ENCODE results near the gene WHRN. TPM values are rescaled to one million over a fixed set of nuclear protein-coding genes. Genes with fewer than 3 reads are reported as not detected.
A peak's percentile ranks its signal among the peaks of the same experiment; 100 is the strongest.

The WHRN gene
- total RNA-seq, 5 donors from 2014 or later (not counting 1 experiment from before 2014, with no cell fraction given) = 11.4 to 46.0 (median 13.0) TPM

DNA sequence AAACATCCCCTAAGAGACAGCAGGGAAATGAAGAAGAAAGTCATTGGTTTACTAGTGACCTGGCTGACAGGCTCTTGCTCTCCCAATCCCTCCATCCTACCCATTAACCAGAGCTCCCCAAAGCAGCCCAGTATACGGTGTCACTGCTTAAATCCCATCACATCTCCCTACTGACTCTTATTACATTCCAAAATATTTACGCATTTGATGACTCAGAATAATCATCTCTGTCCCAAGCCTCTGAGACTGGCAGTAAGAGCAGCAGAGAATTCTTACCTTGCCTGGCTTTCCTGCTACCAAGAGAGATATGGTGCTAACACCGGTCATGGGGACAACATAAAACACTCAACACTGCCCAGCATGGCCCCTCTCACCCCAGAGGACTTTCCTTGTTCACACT, 20.2 kb upstream of the WHRN start:
- POLR2A ChIA-PET = no interaction called here
- Mint-ChIP-seq H3K4me1 (no peaks in the 10 kb centered on the region), H3K27me3 (peaks cover 19 to 27% of the 10 kb centered on the region in 2 donors), H3K9me3 (no peaks in the 10 kb centered on the region), H3K27ac (no peak overlapping the region), H3K36me3 (no peaks in the 10 kb centered on the region), H3K4me3 (no peak overlapping the region)
- no peaks in the 10 kb centered on the region for H3K4me1 ChIP-seq (ENCODE audit: control insufficient read depth in 1 of 2, extremely low read depth in 1 of 2, insufficient read depth in 2 of 2, low read length in 2 of 2)
- H3K36me3 ChIP-seq (ENCODE audit: control insufficient read depth in 2 of 2, extremely low read depth in 1 of 2, insufficient read depth in 1 of 2, low read length in 1 of 2) = no peaks in the 10 kb centered on the region
- H3K4me3 ChIP-seq (ENCODE audit: control insufficient read depth in 1 of 2, extremely low read depth in 1 of 2, low read length in 1 of 2) = no peak overlapping the region
- no peaks in the 10 kb centered on the region for H3K9me3 ChIP-seq
- CTCF ChIA-PET = no interaction called here
- no peak overlapping the region for H3K27ac ChIP-seq (ENCODE audit: low read length)
- H3K27me3 ChIP-seq (replicated peaks in 1 of 2; ENCODE audit: control insufficient read depth in 2 of 2, extremely low read depth in 1 of 2, insufficient read depth in 2 of 2, low read length in 1 of 2) = peaks cover 0 to 15% of the 10 kb centered on the region in 2 experiments
- no peak for ATAC-seq (replicated peaks in 1 of 4)
- 76% methylated on average over 3 of the region's 3 CpGs for WGBS (ENCODE audit: insufficient coverage)
- DNase-seq = no peak

DNA sequence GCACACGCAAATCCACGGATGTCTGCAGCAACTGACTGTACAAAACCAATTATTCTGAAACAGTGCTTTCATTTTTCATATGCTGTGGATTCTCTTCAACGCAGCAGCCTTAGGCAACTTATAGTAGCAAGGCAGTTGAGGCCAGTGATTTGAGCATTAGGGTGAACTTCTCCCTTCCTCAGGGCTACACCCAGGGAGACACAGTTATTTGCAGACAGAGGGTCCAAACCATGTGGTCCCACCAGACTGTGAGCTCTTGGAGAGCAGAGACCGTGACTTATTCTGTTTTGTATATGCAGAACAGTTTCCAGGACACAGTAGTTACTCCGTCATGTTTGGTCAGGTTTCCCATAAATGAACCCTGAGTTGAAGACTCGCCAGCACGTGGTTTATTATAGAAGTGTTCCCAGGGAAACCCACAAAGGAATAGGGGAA, 19.0 kb upstream of the WHRN start:
- ChIA-PET POLR2A (no interaction called here), CTCF (no interaction called here)
- no peaks in the 10 kb centered on the region for H3K9me3 Mint-ChIP-seq
- H3K4me3 Mint-ChIP-seq = no peak overlapping the region
- H3K9me3 ChIP-seq = no peaks in the 10 kb centered on the region
- no peak overlapping the region for H3K27ac Mint-ChIP-seq
- no peak for ATAC-seq (replicated peaks in 1 of 4)
- no peaks in the 10 kb centered on the region for H3K36me3 ChIP-seq (ENCODE audit: control insufficient read depth in 2 of 2, extremely low read depth in 1 of 2, insufficient read depth in 1 of 2, low read length in 1 of 2)
- H3K27me3 Mint-ChIP-seq = peaks cover 19 to 27% of the 10 kb centered on the region in 2 donors
- peaks cover 0 to 15% of the 10 kb centered on the region in 2 experiments for H3K27me3 ChIP-seq (replicated peaks in 1 of 2; ENCODE audit: control insufficient read depth in 2 of 2, extremely low read depth in 1 of 2, insufficient read depth in 2 of 2, low read length in 1 of 2)
- DNase-seq = no peak
- H3K4me3 ChIP-seq (ENCODE audit: control insufficient read depth in 1 of 2, extremely low read depth in 1 of 2, low read length in 1 of 2) = no peak overlapping the region
- H3K27ac ChIP-seq (ENCODE audit: low read length) = no peak overlapping the region
- WGBS (ENCODE audit: insufficient coverage) = 70% methylated on average over 4 of the region's 7 CpGs
- H3K36me3 Mint-ChIP-seq = no peaks in the 10 kb centered on the region
- no peaks in the 10 kb centered on the region for H3K4me1 Mint-ChIP-seq
- no peaks in the 10 kb centered on the region for H3K4me1 ChIP-seq (ENCODE audit: control insufficient read depth in 1 of 2, extremely low read depth in 1 of 2, insufficient read depth in 2 of 2, low read length in 2 of 2)

DNA sequence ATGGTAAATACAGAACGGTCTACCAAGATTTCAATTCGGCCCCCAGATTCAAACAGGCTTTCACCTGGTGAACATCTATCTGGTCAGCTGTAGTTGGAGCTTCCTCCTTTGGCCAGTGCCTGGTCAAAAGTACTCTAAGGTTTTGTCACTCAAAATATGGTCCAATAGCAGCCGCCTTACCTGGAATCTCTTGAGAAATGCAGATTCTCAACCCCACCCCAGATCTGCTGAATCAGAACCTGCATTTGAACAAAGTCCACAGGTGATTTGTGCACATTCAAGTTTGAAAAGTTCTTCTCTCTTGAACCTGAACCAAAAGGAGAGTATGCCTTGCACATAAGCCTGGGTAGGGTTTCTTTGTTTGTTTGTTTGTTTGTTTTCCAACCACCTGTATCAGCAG, 17.6 kb upstream of the WHRN start:
- ChIA-PET CTCF (no interaction called here), POLR2A (no interaction called here)
- H3K27me3 Mint-ChIP-seq = peaks cover 14 to 22% of the 10 kb centered on the region in 2 donors

DNA sequence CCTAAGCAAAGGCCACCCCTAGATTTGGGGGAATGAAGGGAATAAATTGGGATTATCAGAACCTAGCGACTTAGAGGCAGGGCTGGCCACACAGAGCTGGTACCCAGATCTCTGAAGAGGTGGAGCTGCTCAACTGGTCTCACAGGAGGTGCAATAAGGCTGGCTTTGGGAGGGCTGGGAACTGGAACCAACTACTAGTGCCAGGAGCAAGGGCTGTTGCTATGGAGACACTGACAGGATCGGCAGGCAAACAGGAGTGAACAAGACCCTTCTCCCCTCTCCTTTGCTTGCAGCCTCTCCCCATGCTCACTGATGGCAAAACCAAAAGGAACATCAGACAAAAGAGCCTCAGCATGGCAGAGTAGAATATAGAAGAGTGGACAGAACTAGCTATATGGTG, 17.0 kb upstream of the WHRN start:
- Mint-ChIP-seq H3K27ac (no peak overlapping the region), H3K4me3 (no peak overlapping the region), H3K27me3 (peaks cover 14 to 22% of the 10 kb centered on the region in 2 donors), H3K36me3 (no peaks in the 10 kb centered on the region), H3K9me3 (no peaks in the 10 kb centered on the region), H3K4me1 (peaks cover 0 to 8% (median 3%) of the 10 kb centered on the region in 3 donors)
- Histone ChIP-seq H3K27ac (ENCODE audit: low read length) (no peak overlapping the region), H3K27me3 (replicated peaks in 1 of 2; ENCODE audit: control insufficient read depth in 2 of 2, extremely low read depth in 1 of 2, insufficient read depth in 2 of 2, low read length in 1 of 2) (peaks cover 0 to 15% of the 10 kb centered on the region in 2 experiments), H3K9me3 (no peaks in the 10 kb centered on the region), H3K36me3 (ENCODE audit: control insufficient read depth in 2 of 2, extremely low read depth in 1 of 2, insufficient read depth in 1 of 2, low read length in 1 of 2) (no peaks in the 10 kb centered on the region), H3K4me3 (ENCODE audit: control insufficient read depth in 1 of 2, extremely low read depth in 1 of 2, low read length in 1 of 2) (no peak overlapping the region), H3K4me1 (ENCODE audit: control insufficient read depth in 1 of 2, extremely low read depth in 1 of 2, insufficient read depth in 2 of 2, low read length in 2 of 2) (peaks cover 0 to 3% of the 10 kb centered on the region in 2 experiments)
- CTCF ChIA-PET = no interaction called here
- ATAC-seq (replicated peaks in 1 of 4) (no peak), DNase-seq (no peak)
- 33% methylated on average over 1 of the region's 2 CpGs for WGBS (ENCODE audit: insufficient coverage)
- POLR2A ChIA-PET = no interaction called here

More for the DNA sequence above, 17.6 kb upstream of the WHRN start:
- H3K4me3 ChIP-seq (ENCODE audit: control insufficient read depth in 1 of 2, extremely low read depth in 1 of 2, low read length in 1 of 2) = no peak overlapping the region
- peaks cover 0 to 15% of the 10 kb centered on the region in 2 experiments for H3K27me3 ChIP-seq (replicated peaks in 1 of 2; ENCODE audit: control insufficient read depth in 2 of 2, extremely low read depth in 1 of 2, insufficient read depth in 2 of 2, low read length in 1 of 2)
- peaks cover 0 to 8% (median 3%) of the 10 kb centered on the region in 3 donors for H3K4me1 Mint-ChIP-seq
- DNase-seq (no peak), ATAC-seq (replicated peaks in 1 of 4) (no peak)
- H3K4me1 ChIP-seq (ENCODE audit: control insufficient read depth in 1 of 2, extremely low read depth in 1 of 2, insufficient read depth in 2 of 2, low read length in 2 of 2) = peaks cover 0 to 3% of the 10 kb centered on the region in 2 experiments
- no peaks in the 10 kb centered on the region for H3K36me3 ChIP-seq (ENCODE audit: control insufficient read depth in 2 of 2, extremely low read depth in 1 of 2, insufficient read depth in 1 of 2, low read length in 1 of 2)
- 92% methylated on average over 2 of the region's 3 CpGs for WGBS (ENCODE audit: insufficient coverage)
- H3K9me3 Mint-ChIP-seq = no peaks in the 10 kb centered on the region
- no peak overlapping the region for H3K4me3 Mint-ChIP-seq
- H3K27ac ChIP-seq (ENCODE audit: low read length) = no peak overlapping the region
- no peaks in the 10 kb centered on the region for H3K36me3 Mint-ChIP-seq
- no peaks in the 10 kb centered on the region for H3K9me3 ChIP-seq
- H3K27ac Mint-ChIP-seq = no peak overlapping the region

DNA sequence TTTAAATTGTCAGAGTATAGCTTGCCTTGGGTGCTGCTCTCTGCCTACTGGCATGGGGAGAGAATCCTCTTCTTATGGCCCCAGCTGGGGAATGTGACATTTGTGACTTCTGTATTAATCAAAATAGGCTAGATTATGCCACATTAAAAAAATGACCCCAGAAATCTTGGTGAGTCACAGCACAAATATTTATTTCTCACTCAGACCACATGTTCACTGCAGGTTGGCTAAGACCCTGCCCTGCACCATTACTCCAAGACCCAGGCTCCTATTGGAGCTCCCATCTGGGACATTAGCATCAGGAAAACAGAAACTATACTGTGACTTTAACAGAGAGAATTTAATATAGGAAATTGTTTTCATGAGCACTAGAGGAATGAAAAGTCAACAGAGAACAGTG, 16.6 kb upstream of the WHRN start:
- Histone ChIP-seq H3K4me3 (ENCODE audit: control insufficient read depth in 1 of 2, extremely low read depth in 1 of 2, low read length in 1 of 2) (no peak overlapping the region), H3K4me1 (ENCODE audit: control insufficient read depth in 1 of 2, extremely low read depth in 1 of 2, insufficient read depth in 2 of 2, low read length in 2 of 2) (peaks cover 0 to 3% of the 10 kb centered on the region in 2 experiments), H3K36me3 (ENCODE audit: control insufficient read depth in 2 of 2, extremely low read depth in 1 of 2, insufficient read depth in 1 of 2, low read length in 1 of 2) (no peaks in the 10 kb centered on the region), H3K9me3 (no peaks in the 10 kb centered on the region), H3K27me3 (replicated peaks in 1 of 2; ENCODE audit: control insufficient read depth in 2 of 2, extremely low read depth in 1 of 2, insufficient read depth in 2 of 2, low read length in 1 of 2) (peaks cover 0 to 15% of the 10 kb centered on the region in 2 experiments), H3K27ac (ENCODE audit: low read length) (no peak overlapping the region)
- ATAC-seq (replicated peaks in 1 of 4) (no peak), DNase-seq (no peak)
- Mint-ChIP-seq H3K4me3 (no peak overlapping the region), H3K27ac (no peak overlapping the region), H3K36me3 (no peaks in the 10 kb centered on the region), H3K9me3 (no peaks in the 10 kb centered on the region), H3K27me3 (peaks cover 14 to 22% of the 10 kb centered on the region in 2 donors), H3K4me1 (peaks cover 0 to 8% (median 3%) of the 10 kb centered on the region in 3 donors)
- ChIA-PET CTCF (no interaction called here), POLR2A (no interaction called here)

DNA sequence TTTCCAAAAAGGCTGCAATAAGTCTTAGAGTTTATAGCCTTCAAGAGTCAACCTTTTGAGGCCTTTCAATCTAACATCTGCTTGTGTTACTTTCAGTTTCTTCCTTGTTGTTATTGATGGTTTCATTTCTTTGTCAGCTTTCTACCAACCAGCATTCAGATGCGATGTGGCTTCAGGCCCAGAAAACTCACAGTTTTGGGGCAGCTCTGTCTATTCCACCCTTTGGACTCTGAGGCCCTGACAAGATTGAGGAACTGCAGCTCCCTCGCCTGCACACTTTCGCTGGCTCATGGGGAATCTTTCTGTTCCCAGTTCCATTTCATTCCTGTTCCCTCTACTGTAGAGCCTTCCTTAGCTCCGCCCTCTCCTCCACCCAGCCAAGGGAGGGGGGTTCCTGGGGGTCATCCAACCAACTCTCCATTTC, 13.3 kb upstream of the WHRN start:
- ChIA-PET CTCF (interaction anchor here in 1 of 2 donors (1.1 to 1.6 kb wide), 2 partner anchors 69 to 74 kb away, joined by 3 read pairs; partner anchors contain the start of gene ATP6V1G1), POLR2A (no interaction called here)
- Histone ChIP-seq H3K9me3 (no peaks in the 10 kb centered on the region), H3K4me1 (ENCODE audit: control insufficient read depth in 1 of 2, extremely low read depth in 1 of 2, insufficient read depth in 2 of 2, low read length in 2 of 2) (peaks cover 3% of the 10 kb centered on the region in 2 experiments), H3K27ac (ENCODE audit: low read length) (no peak overlapping the region), H3K27me3 (replicated peaks in 1 of 2; ENCODE audit: control insufficient read depth in 2 of 2, extremely low read depth in 1 of 2, insufficient read depth in 2 of 2, low read length in 1 of 2) (peaks cover 0 to 7% of the 10 kb centered on the region in 2 experiments), H3K36me3 (ENCODE audit: control insufficient read depth in 2 of 2, extremely low read depth in 1 of 2, insufficient read depth in 1 of 2, low read length in 1 of 2) (no peaks in the 10 kb centered on the region), H3K4me3 (ENCODE audit: control insufficient read depth in 1 of 2, extremely low read depth in 1 of 2, low read length in 1 of 2) (no peak overlapping the region)
- Mint-ChIP-seq H3K4me3 (no peak overlapping the region), H3K4me1 (peaks cover 6 to 13% (median 8%) of the 10 kb centered on the region in 3 donors), H3K36me3 (no peaks in the 10 kb centered on the region), H3K27me3 (peaks cover 5 to 9% of the 10 kb centered on the region in 2 donors), H3K9me3 (no peaks in the 10 kb centered on the region), H3K27ac (peak overlapping the region; percentile 34 to 40)
- ATAC-seq (replicated peaks in 1 of 4) (no peak), DNase-seq (no peak)
- 90% methylated on average over 2 of the region's 4 CpGs for WGBS (ENCODE audit: insufficient coverage)

DNA sequence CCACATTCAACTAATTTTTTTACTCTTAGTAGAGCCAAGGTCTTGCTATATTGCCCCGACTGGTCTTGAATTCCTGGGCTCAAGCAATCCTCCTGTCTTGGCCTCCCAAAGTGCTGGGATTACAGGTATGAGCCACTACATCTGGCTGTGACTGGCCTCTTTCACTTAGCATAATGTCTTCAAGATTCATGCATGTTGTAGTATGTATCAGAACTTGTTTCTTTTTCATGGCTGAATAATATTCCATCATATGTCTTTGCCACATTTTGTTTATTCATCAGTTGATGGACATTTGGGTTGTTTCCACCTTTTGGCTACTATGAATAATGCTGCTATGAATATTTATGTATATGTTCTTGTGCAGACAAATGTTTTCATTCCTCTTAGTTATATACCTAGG, 12.8 kb upstream of the WHRN start:
- ATAC-seq (replicated peaks in 1 of 4) = no peak
- Histone ChIP-seq H3K36me3 (ENCODE audit: control insufficient read depth in 2 of 2, extremely low read depth in 1 of 2, insufficient read depth in 1 of 2, low read length in 1 of 2) (no peaks in the 10 kb centered on the region), H3K27ac (ENCODE audit: low read length) (no peak overlapping the region), H3K9me3 (no peaks in the 10 kb centered on the region), H3K27me3 (replicated peaks in 1 of 2; ENCODE audit: control insufficient read depth in 2 of 2, extremely low read depth in 1 of 2, insufficient read depth in 2 of 2, low read length in 1 of 2) (peaks cover 0 to 7% of the 10 kb centered on the region in 2 experiments), H3K4me3 (ENCODE audit: control insufficient read depth in 1 of 2, extremely low read depth in 1 of 2, low read length in 1 of 2) (no peak overlapping the region), H3K4me1 (ENCODE audit: control insufficient read depth in 1 of 2, extremely low read depth in 1 of 2, insufficient read depth in 2 of 2, low read length in 2 of 2) (peaks cover 3% of the 10 kb centered on the region in 2 experiments)
- no peaks in the 10 kb centered on the region for H3K36me3 Mint-ChIP-seq
- peaks cover 7 to 12% of the 10 kb centered on the region in 2 donors for H3K27me3 Mint-ChIP-seq
- CTCF ChIA-PET = no interaction called here
- H3K9me3 Mint-ChIP-seq = no peaks in the 10 kb centered on the region
- H3K4me3 Mint-ChIP-seq = no peak overlapping the region
- H3K4me1 Mint-ChIP-seq = peaks cover 10 to 17% (median 11%) of the 10 kb centered on the region in 3 donors
- DNase-seq = no peak
- peak overlapping the region in 1 of 2 donors; percentile 34 for H3K27ac Mint-ChIP-seq
- POLR2A ChIA-PET = no interaction called here
- no CpG with 5 or more reads among the region's 1 CpG for WGBS (ENCODE audit: insufficient coverage)

Measured in T-cell (primary cell).